Suprapubic skin (tissue), 4 donors: Measurements from ENCODE around the gene IPPK.

Source experiments
- CTCF ChIP-seq, 2 donors: fragments of 200-600 bp in 1 of 2; fragments of 450-650 bp in 1 of 2; sonication (generic) in 1 of 2; IDR thresholded peaks; one replicate each; pipeline ENCODE4 v1.5.1; 2016 to 2019; ENCODE audit warnings: antibody characterized with exemption in 2 of 2, mild to moderate bottlenecking in 1 of 2, moderate library complexity in 1 of 2
- EP300 ChIP-seq: sonication (generic); formaldehyde crosslinking; IDR thresholded peaks from one replicate; pipeline ENCODE4 v1.6.1; 2017; ENCODE audit warnings: antibody characterized with exemption
- POLR2AphosphoS5 ChIP-seq, 3 donors: sonication (generic); formaldehyde crosslinking; IDR thresholded peaks; one replicate each; pipeline ENCODE4 v1.6.1; 2017; ENCODE audit warnings: antibody characterized with exemption in 3 of 3

GRCh38 chr9:92633614-92634278, 36.2 kb downstream of the IPPK start:
- TF ChIP-seq CTCF (IDR thresholded peaks at IDR 0.05), result no peak
- TF ChIP-seq EP300, result no peak
- no peak for TF ChIP-seq POLR2AphosphoS5 (IDR thresholded peaks at IDR 0.05)
